Astrocyte of the hippocampus (primary cell): ENCODE results near the gene PPHLN1.
"Not testable (repeated sequence)": the region's sequence is repeated elsewhere in the genome, so short reads cannot be mapped to it uniquely, and the experiment has no call there.

ENCODE experiments used
- DNase-seq: peaks from one replicate; pipeline ENCODE4 v3.0.0; 2011; ENCODE audit warnings: low read depth, low spot score

The PPHLN1 gene

DNA sequence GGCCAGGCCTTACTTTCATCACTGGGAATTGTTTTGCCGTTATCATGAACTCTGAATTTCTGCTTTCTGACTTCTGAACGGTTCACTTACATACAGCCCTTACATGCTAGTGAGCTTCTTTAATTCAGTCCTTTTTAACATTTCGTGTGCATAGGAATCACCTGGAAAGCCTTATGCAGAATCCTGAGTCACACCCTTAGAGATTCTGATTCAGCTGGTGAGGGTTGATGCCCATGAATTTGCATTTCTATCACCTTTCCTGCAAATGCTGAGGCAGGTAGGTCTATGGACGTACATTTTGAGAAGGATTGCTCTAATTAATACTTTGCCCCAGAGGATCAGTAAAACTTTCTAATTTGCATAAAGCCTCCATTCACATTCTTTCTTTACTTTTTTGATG lies 44.0 kb downstream of the PPHLN1 start:
- no peak for DNase-seq

DNA sequence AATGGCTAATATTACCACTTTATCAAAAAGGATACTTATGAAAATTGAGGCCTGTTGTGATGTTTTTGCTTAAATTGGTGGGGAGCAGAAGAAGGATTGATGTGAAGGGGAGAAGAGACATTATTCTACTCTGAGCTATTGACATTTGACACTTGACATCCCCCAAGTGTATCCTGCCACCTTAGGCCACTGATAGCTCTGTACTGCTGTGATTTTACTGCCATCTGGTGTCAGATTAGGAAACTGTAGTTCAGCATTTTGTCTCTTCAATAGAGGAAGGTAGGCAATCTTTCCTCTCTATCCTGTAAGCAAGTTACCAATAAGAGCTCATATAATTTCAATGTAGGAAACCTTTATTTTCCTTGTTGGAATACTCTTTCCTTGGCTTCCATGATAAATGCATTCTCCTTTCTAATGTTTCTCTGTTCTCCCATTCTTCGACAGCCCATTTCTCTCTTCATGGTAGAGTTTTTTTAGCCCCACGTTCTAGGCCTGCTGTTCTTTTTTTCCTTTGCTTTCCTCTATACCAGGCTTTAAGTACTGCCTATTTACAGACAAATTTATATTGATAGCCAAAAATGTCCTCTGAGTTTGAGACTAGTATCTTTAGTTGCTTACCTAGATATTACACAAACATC lies 46.3 kb downstream of the PPHLN1 start:
- peak; percentile 57 for DNase-seq

DNA sequence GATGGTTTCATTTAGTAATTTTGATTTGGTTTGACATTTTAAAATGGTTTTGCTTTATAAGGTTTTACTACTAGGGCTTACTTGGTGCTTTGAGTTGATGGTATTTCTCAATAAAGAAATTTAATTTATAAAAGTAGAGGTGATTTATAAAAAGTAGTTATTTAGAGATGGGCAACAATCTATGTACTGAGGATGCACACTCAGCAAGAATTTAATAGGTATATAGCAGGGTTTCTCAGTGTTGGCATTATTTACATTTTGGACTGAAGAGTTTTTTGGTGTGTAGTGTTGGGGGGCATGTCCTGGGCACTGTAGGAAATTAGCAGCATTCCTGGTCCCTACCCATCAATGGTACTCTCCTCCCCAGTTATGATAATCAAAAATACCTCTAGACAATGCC lies 47.7 kb downstream of the PPHLN1 start:
- no peak for DNase-seq

DNA sequence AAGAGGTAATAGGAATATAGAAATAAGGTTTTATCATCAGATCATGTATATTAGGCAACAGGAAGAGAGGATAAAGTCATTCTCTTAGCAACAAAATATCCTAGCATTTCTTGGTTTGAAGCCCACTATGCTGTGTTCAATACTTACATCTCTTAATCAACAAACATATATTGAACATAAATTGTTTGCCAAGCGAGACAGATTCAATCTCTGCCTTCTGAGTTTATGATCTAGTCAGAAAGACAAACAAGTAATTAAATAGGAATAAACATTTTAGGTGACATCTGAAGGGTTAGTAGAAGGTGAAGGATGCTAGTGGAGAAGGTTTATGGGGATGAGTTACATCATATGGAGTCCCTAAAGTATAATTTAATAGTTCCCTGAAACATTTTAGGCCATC lies 54.8 kb downstream of the PPHLN1 start:
- DNase-seq = no peak

DNA sequence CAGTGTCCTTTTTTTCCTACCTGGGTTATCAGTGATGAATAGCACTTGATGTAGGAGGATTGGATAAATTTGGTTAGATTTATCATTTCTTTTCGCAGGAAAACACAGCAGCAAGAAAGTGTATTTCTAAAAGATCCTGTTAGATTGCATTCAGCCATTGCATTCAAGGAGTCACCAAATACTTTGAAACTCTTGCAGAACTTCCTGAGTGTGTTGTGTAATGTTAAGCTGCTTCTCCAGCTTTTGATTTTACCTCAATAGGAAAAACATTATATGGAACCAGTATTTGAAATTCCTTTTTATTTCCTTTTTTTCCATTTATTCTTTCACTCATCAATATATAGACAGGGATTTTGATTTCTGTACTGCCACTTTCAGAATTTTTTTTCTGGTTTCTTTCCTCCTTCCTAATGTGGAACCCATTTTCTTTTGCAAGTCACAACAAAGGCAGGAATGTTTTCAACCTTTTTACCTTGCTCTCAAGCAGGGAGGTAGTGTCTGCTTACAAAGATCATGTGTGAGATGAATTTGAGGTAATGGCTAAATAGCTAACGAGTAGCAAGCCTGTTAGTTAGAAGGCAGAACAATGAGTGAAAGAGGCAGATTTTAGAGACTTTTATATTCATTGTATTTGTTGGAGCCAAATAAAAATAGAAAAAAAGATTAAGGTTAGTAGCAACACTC lies 56.2 kb downstream of the PPHLN1 start:
- no peak for DNase-seq

DNA sequence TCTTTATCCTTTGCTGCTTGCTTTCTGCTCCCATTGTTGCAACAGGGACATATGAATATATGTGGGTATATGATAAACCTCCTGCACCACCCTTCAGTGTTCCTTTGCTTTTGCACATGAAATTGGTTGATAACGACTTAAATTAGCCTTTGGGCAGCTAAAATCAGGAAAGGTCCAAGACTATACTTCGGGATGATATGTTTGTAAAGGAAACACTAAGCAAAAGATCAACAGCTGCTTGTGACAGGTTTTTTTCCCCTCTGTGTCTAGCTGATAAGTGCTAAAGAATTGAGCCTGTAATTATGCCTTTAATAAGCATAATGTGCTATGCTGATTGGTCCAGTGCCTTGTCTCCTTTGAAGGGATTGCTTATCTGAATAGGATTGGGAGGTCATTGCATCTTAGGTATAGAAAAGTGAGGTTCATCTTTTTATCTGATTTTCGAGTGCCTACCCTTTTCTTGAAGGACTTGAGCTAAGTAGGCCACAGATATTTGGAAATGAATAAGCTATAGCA lies 59.4 kb downstream of the PPHLN1 start:
- no peak for DNase-seq

DNA sequence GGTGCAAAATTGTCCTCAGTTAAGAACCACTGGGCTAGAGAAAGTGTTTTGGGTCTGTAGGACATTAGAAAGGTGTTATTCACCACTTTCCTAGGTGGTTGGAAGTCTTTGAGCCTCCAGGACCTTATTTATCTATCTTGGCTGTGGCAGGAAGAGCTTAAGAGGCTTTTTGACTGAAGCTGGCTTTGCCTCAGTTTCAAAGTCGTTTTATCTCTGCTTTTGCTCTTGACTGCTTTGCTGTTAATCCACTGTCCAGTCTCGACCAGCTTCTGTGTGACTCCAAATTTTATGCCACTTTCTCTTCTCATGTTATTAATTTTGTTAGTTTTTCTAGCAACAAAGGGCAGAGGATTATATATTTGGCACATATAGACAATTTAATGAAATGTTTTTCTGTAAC lies 60.3 kb downstream of the PPHLN1 start:
- no peak for DNase-seq

DNA sequence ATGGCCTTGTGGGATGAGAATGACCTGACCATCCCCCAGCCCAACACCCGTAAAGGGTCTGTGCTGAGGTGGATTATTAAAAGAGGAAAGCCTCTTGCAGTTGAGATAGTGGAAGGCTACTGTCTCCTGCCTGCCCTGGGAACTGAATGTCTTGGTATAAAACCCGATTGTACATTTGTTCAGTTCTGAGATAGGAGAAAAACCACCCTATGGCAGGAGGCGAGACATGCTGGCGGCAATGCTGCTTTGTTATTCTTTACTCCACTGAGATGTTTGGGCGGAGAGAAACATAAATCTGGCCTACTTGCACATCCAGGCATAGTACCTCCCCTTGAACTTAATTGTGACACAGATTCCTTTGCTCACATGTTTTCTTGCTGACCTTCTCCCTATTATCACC lies 62.1 kb downstream of the PPHLN1 start:
- DNase-seq = not testable (repeated sequence)

DNA sequence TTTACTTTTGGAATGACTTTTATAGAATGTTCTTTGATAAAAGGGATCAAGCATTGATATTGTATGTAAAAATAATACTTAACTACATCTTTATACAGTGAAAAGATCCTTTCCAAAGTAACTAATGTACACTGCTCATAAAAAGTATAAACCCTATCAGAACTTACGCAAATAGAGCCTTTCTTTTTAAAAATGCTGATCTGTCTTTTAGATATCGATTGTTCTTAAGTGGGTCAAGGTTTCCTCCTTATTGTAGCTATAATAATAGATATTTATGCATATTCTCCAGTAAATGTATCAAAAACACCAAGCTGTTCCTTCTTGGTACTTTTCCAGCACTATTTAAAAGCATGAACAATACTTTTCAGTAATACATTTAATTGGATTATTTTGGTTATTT lies 68.5 kb downstream of the PPHLN1 start:
- DNase-seq = no peak

DNA sequence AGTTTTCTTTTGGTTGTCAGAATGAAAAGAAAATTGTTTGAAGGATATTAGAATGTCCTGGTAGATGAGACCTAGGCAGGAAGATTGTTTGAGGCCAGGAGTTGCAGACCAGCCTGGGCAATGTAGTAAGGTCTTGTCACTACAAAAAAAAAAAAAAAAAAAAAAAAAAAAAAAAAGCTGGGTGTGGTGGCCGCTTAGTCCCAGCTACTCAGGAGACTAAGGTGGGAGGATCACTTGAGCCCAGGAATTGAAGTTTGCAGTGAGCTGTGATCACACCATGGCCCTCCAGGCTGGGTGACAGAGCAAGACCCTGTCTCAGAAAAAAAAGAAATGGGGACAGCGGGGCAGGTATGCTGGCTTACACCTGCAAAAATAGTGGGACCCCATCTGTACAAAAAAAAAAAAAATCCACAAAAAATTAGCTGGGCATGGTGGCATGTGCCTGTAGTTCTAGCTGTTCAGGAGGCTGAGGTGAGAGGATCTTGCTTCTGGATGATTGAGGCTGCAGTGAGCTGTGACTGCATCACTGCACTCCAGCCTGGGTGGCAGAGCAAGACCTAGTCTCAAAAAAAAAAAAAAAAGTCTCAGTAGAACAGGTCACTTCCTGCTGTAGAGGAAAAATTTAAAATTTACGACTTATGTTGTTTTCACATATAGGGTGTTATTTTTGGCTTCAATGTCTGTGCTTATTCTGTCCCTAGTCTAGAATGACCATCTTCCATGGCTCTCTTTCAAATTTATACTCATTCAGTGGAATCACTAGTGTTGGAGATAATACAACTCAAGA lies 70.7 kb downstream of the PPHLN1 start:
- DNase-seq = no peak

DNA sequence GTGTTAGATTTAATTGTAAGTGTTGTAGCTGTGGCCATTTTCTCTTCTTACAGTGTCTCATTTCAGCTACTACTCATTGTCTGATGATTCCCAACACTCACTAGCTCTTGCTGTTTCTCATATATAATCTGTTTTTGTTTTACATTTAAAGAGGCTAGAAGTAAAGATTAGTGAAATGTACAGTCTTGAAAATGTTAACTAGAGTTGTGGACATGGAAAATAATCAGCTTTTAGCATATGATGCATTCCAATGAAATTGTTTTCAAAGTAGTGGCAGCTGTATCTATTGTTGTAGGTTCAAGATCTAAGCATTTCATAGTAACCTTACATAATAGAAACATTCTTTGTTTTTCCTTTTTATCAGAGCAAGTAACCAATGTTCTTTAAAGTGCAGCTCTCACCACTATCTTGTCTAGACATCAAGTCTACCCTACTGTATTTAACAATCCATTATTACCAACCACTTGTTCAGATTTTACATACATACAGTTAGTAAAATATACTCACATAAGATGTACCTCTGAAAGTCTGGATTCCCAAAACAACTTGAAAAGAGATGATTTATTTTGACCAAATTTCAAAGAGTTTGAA lies 76.9 kb downstream of the PPHLN1 start:
- no peak for DNase-seq

DNA sequence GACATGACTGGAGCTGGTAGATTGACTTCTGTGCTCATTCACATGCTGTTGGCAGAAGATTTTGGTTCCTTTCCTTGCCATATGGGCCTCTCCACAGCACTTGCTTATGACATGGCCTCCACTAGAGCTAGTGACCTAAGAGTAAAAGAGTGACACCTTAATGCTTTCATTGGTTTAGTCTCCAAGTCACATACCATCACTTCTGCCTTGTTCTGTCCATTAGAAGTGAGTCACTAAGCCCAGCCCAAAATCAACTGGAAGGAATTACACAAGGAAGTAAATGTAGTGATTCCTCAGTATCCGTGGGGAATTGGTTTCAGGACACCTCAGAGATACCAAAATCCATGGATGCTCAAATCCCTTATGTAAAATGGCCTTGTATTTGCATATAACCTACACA lies 81.3 kb downstream of the PPHLN1 start:
- no peak for DNase-seq

DNA sequence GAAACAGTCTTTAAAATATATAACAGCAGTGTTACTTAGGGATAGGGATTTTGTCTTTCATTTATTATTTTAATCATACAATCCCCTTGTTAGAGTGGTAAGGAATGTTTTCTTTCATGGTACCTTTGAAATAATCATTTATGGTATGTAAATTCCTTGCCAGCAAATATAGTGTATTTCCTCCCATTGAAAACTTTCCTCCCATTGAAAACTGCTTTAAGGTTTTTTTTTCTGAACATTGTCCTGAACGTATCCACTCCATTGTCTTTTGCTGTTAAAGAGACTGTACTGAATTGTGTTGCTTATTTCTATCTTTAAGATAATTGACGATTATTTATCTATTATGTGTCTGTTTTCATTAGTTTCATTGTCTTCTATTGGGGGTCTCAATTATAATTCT lies 83.5 kb downstream of the PPHLN1 start:
- DNase-seq = no peak

DNA sequence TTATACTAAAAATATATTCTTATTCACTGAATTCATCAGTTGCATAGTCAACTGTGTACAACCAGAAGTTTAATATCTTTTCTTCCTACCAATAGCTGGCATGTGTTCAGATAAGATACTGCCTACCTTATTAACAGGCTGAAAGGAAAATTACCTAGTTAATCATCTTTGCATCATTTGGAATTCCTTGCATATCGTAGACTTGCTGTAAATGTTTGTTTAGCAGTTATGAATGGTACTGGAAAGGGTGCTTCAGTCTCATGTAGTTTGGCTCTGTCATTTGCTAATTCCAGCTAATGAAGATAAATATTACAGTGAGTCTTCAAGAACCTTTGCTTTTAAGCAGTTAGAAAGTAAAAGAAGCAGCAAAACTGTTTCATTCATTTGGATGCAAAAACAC lies 84.4 kb downstream of the PPHLN1 start:
- DNase-seq = no peak

DNA sequence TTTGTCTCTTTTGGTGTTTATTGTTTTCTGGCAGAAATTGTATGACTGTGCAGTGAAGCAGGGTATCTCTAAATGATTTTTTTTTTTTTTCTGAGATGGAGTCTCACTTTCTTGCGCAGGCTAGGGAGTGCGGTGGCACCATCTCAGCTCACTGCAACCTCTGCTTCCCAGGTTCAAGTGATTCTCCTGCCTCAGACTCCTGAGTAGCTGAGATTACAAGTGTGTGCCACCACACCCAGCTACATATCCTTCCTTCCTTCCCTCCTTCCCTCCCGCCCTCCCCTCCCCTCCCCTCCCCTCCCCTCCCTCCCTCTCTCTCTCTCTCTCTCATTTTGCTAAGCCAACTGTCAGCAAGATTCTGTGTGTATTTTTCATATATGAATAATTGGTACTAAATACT lies 94.4 kb downstream of the PPHLN1 start:
- DNase-seq = no peak

DNA sequence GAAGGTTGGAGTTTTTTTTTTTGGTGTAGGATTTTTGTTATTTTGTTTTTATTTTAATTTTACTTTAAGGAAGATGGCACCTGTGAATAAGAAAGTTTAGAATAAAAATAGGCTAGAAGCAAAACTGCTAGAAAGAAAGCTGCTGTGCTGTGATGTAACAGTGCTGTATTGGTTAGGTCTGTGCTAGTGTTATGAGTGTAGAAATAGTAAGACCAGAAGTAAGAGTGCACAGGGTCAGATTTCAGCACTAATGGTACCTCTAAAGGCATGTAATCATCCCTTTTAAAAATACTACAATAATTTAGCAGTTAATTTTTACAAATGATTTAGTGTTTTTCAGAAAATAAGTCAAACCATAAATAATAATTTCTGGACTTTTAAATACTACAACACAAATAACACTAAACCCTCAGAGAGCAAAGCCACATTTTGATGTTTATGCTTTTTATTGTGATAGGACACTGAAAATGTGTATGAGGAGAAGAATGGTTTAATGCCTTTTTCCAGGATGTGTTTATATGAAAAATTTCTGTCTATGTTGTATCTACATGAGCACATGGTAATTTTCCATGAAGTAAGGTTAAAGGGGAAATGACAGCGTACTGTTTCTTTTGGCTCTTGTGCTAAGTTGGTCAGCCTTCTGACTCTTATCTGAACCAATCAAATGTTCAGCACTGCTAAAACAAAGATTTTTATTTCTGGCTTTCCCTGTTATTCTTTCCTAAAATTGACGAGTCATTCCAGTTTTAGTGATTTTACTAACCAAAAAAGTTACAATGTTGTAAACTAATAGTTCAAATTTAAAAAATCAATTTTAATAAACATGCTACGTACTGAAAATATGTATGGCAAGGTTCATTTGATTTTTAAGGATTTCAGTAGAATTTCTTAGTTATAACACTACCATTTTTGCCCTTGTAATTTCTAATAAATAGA lies 96.1 kb downstream of the PPHLN1 start:
- DNase-seq = peak; percentile 39

DNA sequence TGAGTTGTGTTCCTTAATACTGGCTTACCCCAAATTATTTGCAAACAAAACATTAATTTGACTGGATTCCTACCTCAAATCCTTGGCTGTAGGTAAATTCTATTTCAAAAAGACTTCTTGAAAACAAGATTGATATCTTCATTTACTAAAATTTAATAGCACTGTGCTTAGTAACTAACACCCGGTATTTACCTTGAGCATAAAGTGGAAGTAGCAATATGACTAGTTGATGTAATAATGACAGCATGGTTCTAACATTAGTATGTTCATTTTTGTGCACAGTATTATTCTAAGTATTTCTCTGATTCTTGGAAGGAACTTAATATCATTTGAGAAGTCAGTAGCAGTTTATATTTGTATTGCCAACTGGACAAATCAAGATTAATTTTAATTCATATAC lies 96.8 kb downstream of the PPHLN1 start:
- DNase-seq = no peak

DNA sequence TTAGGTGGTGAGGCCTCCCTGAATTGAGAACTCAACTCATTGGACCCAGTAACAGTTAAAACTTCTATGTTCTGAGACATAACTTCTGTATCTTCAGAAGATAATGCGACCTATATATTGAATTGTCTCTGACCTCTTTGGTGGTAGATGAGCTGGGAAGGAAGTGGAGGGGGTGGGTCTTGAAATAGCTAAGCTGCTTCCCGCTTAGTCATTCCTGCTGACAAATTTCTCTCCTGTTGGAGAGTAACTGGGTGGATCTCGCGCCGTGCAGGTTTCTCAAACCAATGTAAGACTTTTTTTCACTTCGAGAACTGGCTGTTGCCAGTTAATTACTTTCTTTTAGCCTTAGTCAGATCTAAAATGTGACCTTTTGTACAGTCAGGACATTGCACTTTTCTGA lies 100.8 kb downstream of the PPHLN1 start:
- DNase-seq = peak; percentile 45

DNA sequence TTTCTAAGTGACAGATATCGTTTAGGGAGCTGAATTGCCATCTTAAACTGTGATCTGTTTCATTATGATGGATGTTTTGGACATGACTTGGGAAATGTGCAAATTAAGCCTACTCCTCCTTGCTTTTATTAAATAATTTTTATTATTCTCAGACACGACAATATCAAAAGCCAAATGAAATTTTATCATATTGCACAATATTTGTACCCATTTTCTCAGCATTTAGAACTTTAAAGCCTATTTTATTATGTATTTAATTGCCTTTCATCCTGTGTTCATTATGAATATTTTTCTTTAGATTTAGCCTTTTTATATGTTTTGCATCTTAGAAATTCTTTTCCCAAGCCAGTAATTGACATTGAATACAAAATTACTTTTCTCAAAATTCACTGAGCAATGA lies 102.9 kb downstream of the PPHLN1 start:
- DNase-seq = no peak

DNA sequence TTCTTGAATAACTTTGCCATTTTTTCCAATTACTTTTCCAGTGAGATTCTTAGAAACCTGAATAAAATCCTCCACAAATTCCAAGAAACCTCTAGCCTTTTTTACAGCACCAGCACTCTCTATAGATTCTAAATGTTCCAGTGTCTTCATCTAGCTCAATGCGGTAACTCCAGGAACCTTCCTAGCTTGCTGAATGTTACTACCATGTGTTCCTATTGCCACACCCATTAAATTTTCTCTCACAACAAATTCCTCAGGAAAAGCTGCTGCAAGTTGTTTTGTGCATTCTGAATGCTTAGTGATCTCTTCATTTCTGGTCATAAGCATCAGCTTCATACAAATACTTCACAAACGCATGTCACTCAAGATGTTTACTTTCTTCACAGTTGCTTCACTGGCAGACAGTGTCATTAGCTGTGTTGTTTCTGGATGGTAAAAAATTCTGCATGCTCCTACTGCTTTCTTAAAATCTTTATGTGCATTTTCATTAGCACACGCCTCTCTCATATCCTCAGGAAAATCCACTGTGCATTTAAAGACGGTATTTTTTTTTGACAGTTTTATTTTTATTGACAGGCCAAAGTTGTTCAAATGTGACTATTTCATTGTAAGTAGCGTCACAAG lies 106.7 kb downstream of the PPHLN1 start:
- no peak for DNase-seq

DNA sequence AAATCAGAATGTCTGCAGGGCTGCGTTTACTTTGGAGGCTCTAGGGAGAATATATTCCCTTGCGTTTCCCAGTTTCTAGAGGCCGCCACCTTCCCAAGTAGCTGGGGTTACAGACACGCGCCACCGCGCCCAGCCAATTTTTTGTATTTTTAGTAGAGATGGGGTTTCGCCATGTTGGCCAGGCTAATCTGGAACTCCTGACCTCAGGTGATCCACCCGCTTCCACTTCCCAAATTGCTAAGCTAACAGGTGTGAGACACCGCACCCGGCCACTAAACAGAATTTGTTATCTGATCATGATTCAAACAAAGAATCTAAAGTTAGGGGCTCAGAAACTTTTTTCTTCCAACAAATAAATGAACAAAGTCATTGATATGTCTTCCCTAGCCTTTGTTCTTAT lies 114.6 kb downstream of the PPHLN1 start:
- no peak for DNase-seq
